Measurements from ENCODE around the gene CATSPERB.
A peak's percentile ranks its signal among the peaks of the same experiment; 100 is the strongest.
"Not testable (repeated sequence)": the region's sequence is repeated elsewhere in the genome, so short reads cannot be mapped to it uniquely, and the experiment has no call there.

CATSPERB gene

GRCh38 chr14:91731986-91732385, at the start of gene CATSPERB:
Gene CATSPERB, minus strand, starts transcription at chr14:91732086. Its CDS starts 2,607 bp downstream, at chr14:91729479.
- no peak for FAIRE-seq

- FAIRE-seq, result peak; percentile 88
These were observed 48.6 kb upstream of the CATSPERB start for GRCh38 chr14:91780452-91780851.

- no peak for FAIRE-seq
These were observed 46.3 kb upstream of the CATSPERB start for GRCh38 chr14:91778217-91778616.

GRCh38 chr14:91774140-91775096, 42.5 kb upstream of the CATSPERB start:
- no peak for FAIRE-seq

- no peak for FAIRE-seq
These were observed 38.3 kb upstream of the CATSPERB start for GRCh38 chr14:91770185-91770584.

- peak; percentile 97 for FAIRE-seq
These were observed 23.8 kb upstream of the CATSPERB start for GRCh38 chr14:91755570-91756295.

GRCh38 chr14:91754819-91755218, 22.9 kb upstream of the CATSPERB start:
- no peak for FAIRE-seq

- FAIRE-seq, result no peak
These were observed 22.3 kb upstream of the CATSPERB start for GRCh38 chr14:91754185-91754584.

GRCh38 chr14:91753501-91754128, 21.7 kb upstream of the CATSPERB start:
- FAIRE-seq, result no peak

GRCh38 chr14:91752961-91753360, 21.1 kb upstream of the CATSPERB start:
- no peak for FAIRE-seq

- no peak for FAIRE-seq
These were observed 19.8 kb upstream of the CATSPERB start for GRCh38 chr14:91751719-91752118.

GRCh38 chr14:91750634-91751198, 18.8 kb upstream of the CATSPERB start:
- peak; percentile 49 for FAIRE-seq

- no peak for FAIRE-seq
These were observed 18.0 kb upstream of the CATSPERB start for GRCh38 chr14:91749868-91750267.

- peak; percentile 66 for FAIRE-seq
These were observed 16.2 kb upstream of the CATSPERB start for GRCh38 chr14:91748049-91748448.

- FAIRE-seq, result no peak
These were observed 13.5 kb upstream of the CATSPERB start for GRCh38 chr14:91745344-91745743.

- peak; percentile 61 for FAIRE-seq
These were observed 12.2 kb upstream of the CATSPERB start for GRCh38 chr14:91744068-91744480.

GRCh38 chr14:91743305-91743653, 11.4 kb upstream of the CATSPERB start:
- no peak for FAIRE-seq

GRCh38 chr14:91742621-91743304, 10.9 kb upstream of the CATSPERB start:
- no peak for FAIRE-seq

- not testable (repeated sequence) for FAIRE-seq
These were observed 8.0 kb upstream of the CATSPERB start for GRCh38 chr14:91739867-91740266.

- FAIRE-seq, result no peak
These were observed 5.7 kb upstream of the CATSPERB start for GRCh38 chr14:91737619-91738018.

- FAIRE-seq, result no peak
These were observed 1.1 kb upstream of the CATSPERB start for GRCh38 chr14:91732859-91733477.

- no peak for FAIRE-seq
These were observed 553 bp upstream of the CATSPERB start for GRCh38 chr14:91732439-91732838.
